ENCODE measurements around the gene FBXO15. TPM values are rescaled to one million over a fixed set of nuclear protein-coding genes. Genes with fewer than 3 reads are reported as not detected.

The FBXO15 gene
- total and polyA plus RNA-seq, 2 of the 13 experiments (the other 11 are each of a cell fraction or from before 2014, with no cell fraction given), result 0.09 to 0.12 TPM

DNA sequence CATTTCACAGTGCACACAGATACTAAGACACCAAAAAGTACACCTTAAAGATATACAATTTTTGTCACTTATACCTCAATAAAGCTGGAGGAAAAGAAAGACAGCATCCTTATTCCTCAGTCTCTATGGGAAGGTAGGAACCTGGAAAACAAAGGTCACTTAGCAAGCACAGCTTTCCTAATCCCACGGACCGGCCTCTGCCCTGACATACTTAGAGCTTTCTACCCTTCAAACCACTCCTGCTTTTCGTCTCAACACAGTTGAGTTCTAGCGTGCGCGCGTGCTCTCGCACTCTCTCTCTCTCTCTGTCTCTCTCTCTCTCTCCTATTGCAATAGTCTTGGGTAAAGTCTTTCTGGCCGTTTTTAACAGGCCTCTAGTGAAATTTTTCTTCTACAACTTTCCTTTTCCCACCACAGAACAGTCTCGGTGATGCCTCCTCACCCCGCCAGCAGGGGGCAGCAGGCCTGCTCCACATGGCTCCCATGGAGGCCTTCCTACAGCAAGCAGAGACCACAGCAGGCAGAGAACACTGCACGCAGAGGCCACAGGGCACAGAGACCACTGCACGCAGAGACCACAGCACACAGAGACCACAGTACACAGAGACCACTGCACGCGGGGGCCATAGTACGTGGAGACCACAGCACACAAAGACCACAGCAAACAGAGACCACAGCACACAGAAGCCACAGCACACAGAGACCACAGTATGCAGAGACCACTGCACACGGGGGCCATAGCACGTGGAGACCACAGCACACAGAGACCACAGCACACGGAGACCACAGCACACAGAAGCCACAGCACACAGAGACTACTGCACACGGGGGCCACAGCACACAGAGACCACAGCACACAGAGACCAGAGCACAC, 106.9 kb downstream of the FBXO15 start (continued):
- TF ChIP-seq, protein P1, sequence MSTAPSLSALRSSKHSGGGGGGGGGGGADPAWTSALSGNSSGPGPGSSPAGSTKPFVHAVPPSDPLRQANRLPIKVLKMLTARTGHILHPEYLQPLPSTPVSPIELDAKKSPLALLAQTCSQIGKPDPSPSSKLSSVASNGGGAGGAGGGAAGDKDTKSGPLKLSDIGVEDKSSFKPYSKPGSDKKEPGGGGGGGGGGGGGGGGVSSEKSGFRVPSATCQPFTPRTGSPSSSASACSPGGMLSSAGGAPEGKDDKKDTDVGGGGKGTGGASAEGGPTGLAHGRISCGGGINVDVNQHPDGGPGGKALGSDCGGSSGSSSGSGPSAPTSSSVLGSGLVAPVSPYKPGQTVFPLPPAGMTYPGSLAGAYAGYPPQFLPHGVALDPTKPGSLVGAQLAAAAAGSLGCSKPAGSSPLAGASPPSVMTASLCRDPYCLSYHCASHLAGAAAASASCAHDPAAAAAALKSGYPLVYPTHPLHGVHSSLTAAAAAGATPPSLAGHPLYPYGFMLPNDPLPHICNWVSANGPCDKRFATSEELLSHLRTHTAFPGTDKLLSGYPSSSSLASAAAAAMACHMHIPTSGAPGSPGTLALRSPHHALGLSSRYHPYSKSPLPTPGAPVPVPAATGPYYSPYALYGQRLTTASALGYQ (CRISPR knock-in tag; IDR thresholded peaks at IDR 0.05), result no peak
- TF ChIP-seq NR3C1 (CRISPR knock-in tag; IDR thresholded peaks at IDR 0.05) (no peak), RNF2 (conservative IDR thresholded peaks at IDR 0.05; ENCODE audit: low read depth) (no peak), SIN3A (IDR thresholded peaks at IDR 0.05; ENCODE audit: borderline replicate concordance, low read depth, low read length) (no peak), GATAD2A (CRISPR knock-in tag; IDR thresholded peaks at IDR 0.05) (no peak), ZNF329 (CRISPR knock-in tag; IDR thresholded peaks at IDR 0.05; ENCODE audit: low read depth) (no peak), PLRG1 (conservative IDR thresholded peaks at IDR 0.05) (no peak), ZNF432 (CRISPR knock-in tag; IDR thresholded peaks at IDR 0.05; ENCODE audit: borderline replicate concordance) (no peak), SMAD9 (CRISPR knock-in tag; IDR thresholded peaks at IDR 0.05) (no peak), ZNF75D (CRISPR knock-in tag; IDR thresholded peaks at IDR 0.05; ENCODE audit: borderline replicate concordance) (no peak), ZNF530 (CRISPR knock-in tag; IDR thresholded peaks at IDR 0.05; ENCODE audit: low read depth) (no peak), IKZF4 (CRISPR knock-in tag; IDR thresholded peaks at IDR 0.05; ENCODE audit: borderline replicate concordance, low read depth, not compliant biosample characterization) (no peak), ZNF619 (CRISPR knock-in tag; IDR thresholded peaks at IDR 0.05) (no peak), TRIM24 (CRISPR knock-in tag; IDR thresholded peaks at IDR 0.05) (no peak), NCOA5 (CRISPR knock-in tag; IDR thresholded peaks at IDR 0.05) (no peak), RFXANK (CRISPR knock-in tag; IDR thresholded peaks at IDR 0.05) (no peak)
- TF ChIP-seq, protein P2, sequence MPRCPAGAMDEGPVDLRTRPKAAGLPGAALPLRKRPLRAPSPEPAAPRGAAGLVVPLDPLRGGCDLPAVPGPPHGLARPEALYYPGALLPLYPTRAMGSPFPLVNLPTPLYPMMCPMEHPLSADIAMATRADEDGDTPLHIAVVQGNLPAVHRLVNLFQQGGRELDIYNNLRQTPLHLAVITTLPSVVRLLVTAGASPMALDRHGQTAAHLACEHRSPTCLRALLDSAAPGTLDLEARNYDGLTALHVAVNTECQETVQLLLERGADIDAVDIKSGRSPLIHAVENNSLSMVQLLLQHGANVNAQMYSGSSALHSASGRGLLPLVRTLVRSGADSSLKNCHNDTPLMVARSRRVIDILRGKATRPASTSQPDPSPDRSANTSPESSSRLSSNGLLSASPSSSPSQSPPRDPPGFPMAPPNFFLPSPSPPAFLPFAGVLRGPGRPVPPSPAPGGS (CRISPR knock-in tag; IDR thresholded peaks at IDR 0.05), result no peak
- TF ChIP-seq, protein P3, sequence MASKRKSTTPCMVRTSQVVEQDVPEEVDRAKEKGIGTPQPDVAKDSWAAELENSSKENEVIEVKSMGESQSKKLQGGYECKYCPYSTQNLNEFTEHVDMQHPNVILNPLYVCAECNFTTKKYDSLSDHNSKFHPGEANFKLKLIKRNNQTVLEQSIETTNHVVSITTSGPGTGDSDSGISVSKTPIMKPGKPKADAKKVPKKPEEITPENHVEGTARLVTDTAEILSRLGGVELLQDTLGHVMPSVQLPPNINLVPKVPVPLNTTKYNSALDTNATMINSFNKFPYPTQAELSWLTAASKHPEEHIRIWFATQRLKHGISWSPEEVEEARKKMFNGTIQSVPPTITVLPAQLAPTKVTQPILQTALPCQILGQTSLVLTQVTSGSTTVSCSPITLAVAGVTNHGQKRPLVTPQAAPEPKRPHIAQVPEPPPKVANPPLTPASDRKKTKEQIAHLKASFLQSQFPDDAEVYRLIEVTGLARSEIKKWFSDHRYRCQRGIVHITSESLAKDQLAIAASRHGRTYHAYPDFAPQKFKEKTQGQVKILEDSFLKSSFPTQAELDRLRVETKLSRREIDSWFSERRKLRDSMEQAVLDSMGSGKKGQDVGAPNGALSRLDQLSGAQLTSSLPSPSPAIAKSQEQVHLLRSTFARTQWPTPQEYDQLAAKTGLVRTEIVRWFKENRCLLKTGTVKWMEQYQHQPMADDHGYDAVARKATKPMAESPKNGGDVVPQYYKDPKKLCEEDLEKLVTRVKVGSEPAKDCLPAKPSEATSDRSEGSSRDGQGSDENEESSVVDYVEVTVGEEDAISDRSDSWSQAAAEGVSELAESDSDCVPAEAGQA (IDR thresholded peaks at IDR 0.05; ENCODE audit: low read depth), result no peak
- TF ChIP-seq, protein P3 (CRISPR knock-in tag; IDR thresholded peaks at IDR 0.05; ENCODE audit: borderline replicate concordance), result no peak
- TF ChIP-seq, protein P4, sequence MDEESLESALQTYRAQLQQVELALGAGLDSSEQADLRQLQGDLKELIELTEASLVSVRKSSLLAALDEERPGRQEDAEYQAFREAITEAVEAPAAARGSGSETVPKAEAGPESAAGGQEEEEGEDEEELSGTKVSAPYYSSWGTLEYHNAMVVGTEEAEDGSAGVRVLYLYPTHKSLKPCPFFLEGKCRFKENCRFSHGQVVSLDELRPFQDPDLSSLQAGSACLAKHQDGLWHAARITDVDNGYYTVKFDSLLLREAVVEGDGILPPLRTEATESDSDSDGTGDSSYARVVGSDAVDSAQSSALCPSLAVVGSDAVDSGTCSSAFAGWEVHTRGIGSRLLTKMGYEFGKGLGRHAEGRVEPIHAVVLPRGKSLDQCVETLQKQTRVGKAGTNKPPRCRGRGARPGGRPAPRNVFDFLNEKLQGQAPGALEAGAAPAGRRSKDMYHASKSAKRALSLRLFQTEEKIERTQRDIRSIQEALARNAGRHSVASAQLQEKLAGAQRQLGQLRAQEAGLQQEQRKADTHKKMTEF (CRISPR knock-in tag; IDR thresholded peaks at IDR 0.05), result no peak
